BLaER1 treated with 17β-estradiol and CSF1 and Interleukin-3, amounts not matched to agents 10 nM and 100 nM (cell line): ENCODE measurements around the gene UMPS.

Experiments used
- H3K27ac ChIP-seq, 11 experiments: shearing (Covaris generic); formaldehyde crosslinking; 2 replicates each; pipeline ENCODE4 v1.8.1; 2022
- H3K27me3 ChIP-seq, 11 experiments: shearing (Covaris generic); formaldehyde crosslinking; 2 replicates each; pipeline ENCODE4 v1.8.1; 2022
- H3K36me3 ChIP-seq, 11 experiments: shearing (Covaris generic); formaldehyde crosslinking; 2 replicates each; pipeline ENCODE4 v1.8.1; 2022
- H3K4me1 ChIP-seq, 10 experiments: shearing (Covaris generic); formaldehyde crosslinking; 2 replicates each; pipeline ENCODE4 v1.8.1; 2022
- H3K4me2 ChIP-seq, 11 experiments: shearing (Covaris generic); formaldehyde crosslinking; 2 replicates each; pipeline ENCODE4 v1.8.1; 2022
- H3K4me3 ChIP-seq, 10 experiments: shearing (Covaris generic); formaldehyde crosslinking; 2 replicates each; pipeline ENCODE4 v1.8.1; 2022
- H3K9ac ChIP-seq, 11 experiments: shearing (Covaris generic); formaldehyde crosslinking; 2 replicates each; pipeline ENCODE4 v1.8.1; 2022
- H3K9me3 ChIP-seq, 11 experiments: shearing (Covaris generic); formaldehyde crosslinking; replicated peaks in 1 of 11; 2 replicates each; pipeline ENCODE4 v1.8.1; 2022
- H4K20me1 ChIP-seq, 11 experiments: shearing (Covaris generic); formaldehyde crosslinking; 2 replicates each; pipeline ENCODE4 v1.8.1; 2022
- Cebpa-rat ChIP-seq, 11 experiments: shearing (Covaris generic); IDR thresholded peaks; 2 replicates each; pipeline ENCODE4 v1.8.1; 2022

The UMPS gene

GRCh38 chr3:124760601-124761000 is 30.3 kb downstream of the UMPS start:
- no peak overlapping the region for H3K4me3 ChIP-seq
- no peak overlapping the region for H3K4me2 ChIP-seq
- H3K36me3 ChIP-seq: peaks cover 0 to 28% (median 0%) of the 10 kb centered on the region in 11 experiments; a peak in 5 of 22 replicates
- no peaks in the 10 kb centered on the region for H3K27me3 ChIP-seq
- no peak overlapping the region for H3K9ac ChIP-seq
- no peaks in the 10 kb centered on the region for H4K20me1 ChIP-seq
- H3K27ac ChIP-seq: no peak overlapping the region
- H3K9me3 ChIP-seq: no peaks in the 10 kb centered on the region
- TF ChIP-seq Cebpa-rat (IDR thresholded peaks at IDR 0.05): no peak
- H3K4me1 ChIP-seq: peaks cover 10 to 28% (median 21%) of the 10 kb centered on the region in 10 experiments

DNA sequence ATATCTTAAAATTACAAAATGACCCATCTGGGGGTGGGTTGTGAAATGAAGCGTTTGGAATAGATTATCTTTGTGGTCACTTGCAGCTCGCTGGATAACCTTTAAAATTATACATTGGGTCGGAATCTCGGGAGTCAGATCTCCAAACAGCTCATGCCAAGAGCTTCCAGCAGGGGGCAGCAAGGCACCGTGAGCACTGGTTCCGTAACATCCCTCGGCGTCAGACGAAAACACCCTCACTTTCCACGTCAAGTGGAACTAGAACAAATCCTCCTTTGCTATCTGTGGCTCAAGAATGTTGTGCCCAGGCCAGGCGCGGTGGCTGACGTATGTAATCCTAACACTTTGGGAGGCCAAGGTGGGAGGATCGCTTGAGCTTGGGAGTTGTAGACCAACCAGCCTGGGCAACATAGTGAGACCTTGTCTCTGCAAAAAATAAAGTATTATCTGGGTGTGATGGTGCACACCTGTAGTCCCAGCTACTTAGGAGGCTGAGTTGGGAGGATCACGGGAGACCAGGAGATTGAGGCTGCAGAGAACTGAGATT is 31.1 kb downstream of the UMPS start:
- Histone ChIP-seq H3K4me3 (no peak overlapping the region), H3K4me2 (peak overlapping the region; percentile 13 to 61 (median 44); a peak in 18 of 22 replicates), H4K20me1 (no peaks in the 10 kb centered on the region), H3K27ac (no peak overlapping the region), H3K9ac (no peak overlapping the region), H3K27me3 (no peaks in the 10 kb centered on the region), H3K9me3 (no peaks in the 10 kb centered on the region), H3K36me3 (peaks cover 0 to 35% (median 0%) of the 10 kb centered on the region in 11 experiments; a peak in 5 of 22 replicates), H3K4me1 (peaks cover 10 to 31% (median 23%) of the 10 kb centered on the region in 10 experiments)
- TF ChIP-seq Cebpa-rat (IDR thresholded peaks at IDR 0.05): no peak

DNA sequence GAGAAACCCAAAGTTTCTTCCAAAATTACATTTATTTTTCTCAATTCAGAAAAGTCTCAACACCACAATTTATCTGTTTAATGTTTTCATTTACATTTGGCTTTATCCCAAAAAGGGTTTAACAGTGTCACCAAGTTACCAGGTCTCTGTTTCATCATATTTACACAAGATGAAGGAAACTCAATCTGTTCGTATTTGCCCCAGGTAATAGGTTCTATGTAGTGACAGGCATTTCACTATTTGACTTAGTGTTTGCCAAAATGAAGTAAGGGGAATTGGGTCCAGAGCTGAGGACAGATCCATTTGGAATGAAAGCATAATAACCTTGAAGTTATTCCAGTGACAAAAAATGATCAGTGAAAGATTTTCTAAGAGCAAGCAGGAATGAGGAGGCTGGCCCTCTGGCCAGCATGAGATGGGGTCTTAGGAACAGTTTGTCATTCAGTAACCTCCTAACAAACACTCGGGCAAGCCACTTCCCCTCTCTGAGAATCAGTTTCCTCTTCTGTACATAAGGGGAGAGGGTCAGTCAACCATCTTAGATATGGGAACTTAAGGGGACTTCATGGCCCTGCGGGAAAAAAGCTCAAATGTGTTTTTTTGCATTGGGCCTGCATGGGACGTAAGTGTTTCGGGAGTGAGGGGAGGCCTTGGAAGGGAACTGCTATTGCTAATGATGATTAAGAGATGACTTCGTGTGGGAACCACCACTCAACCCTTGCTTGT is 31.8 kb downstream of the UMPS start:
- H3K27me3 ChIP-seq: no peaks in the 10 kb centered on the region
- no peak overlapping the region for H3K27ac ChIP-seq
- no peak for TF ChIP-seq Cebpa-rat (IDR thresholded peaks at IDR 0.05)
- H3K9me3 ChIP-seq: no peaks in the 10 kb centered on the region
- H3K4me3 ChIP-seq: no peak overlapping the region
- no peak overlapping the region for H3K9ac ChIP-seq
- H3K4me1 ChIP-seq: peaks cover 10 to 31% (median 23%) of the 10 kb centered on the region in 10 experiments
- H4K20me1 ChIP-seq: no peaks in the 10 kb centered on the region
- H3K36me3 ChIP-seq: peaks cover 0 to 43% (median 0%) of the 10 kb centered on the region in 11 experiments; a peak in 5 of 22 replicates
- H3K4me2 ChIP-seq: peak overlapping the region; percentile 15 to 61 (median 44); a peak in 14 of 22 replicates

GRCh38 chr3:124762661-124763011 is 32.4 kb downstream of the UMPS start:
- TF ChIP-seq Cebpa-rat (IDR thresholded peaks at IDR 0.05): no peak
- Histone ChIP-seq H3K36me3 (peaks cover 0 to 48% (median 0%) of the 10 kb centered on the region in 11 experiments; a peak in 5 of 22 replicates), H3K9me3 (no peaks in the 10 kb centered on the region), H3K27me3 (no peaks in the 10 kb centered on the region), H3K4me2 (peak overlapping the region in 10 of 11 experiments; percentile 15 to 61 (median 39); a peak in 8 of 22 replicates), H3K9ac (no peak overlapping the region), H3K27ac (no peak overlapping the region), H3K4me3 (no peak overlapping the region), H4K20me1 (no peaks in the 10 kb centered on the region), H3K4me1 (peaks cover 10 to 31% (median 23%) of the 10 kb centered on the region in 10 experiments)

- H3K9ac ChIP-seq: no peak overlapping the region
Measured at GRCh38 chr3:124763206-124763605, 33.0 kb downstream of the UMPS start.

DNA sequence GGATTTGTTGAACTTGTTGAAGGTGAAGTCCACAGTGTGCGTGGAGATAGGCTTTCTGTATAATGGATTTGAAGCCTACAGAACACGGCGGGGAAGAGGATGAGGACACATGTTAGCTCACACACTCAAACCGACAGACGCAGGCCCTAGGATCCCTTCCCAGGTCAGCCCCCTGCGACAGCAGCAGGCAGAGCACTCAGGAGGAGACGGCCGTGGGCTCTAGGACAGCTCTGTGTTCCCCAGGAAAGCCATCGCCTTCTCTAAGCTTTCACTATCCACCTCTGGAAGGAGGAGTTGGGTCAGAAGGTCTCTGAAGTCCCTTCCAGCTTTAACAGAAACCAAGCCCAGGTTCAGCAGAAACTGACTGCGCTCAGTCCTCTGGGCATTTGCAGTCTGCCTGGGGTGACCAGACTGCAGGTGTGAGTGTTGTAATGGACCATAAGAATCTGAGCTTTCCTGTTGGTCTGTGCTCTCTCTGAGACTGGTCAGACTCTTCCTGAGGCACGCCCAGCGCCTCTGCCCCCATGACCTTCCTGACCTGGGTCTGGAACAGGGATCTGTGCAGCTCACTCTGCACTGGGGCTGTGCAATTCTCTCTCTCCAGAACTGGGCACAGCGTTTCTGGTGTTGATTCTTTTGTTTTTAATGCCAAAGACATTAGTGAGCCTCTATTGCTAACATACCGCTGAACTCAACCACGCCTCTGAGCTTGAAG is 33.5 kb downstream of the UMPS start:
- H3K4me3 ChIP-seq: no peak overlapping the region
- no peak overlapping the region for H3K9ac ChIP-seq
- H3K27ac ChIP-seq: no peak overlapping the region
- TF ChIP-seq Cebpa-rat (IDR thresholded peaks at IDR 0.05): no peak
- no peak overlapping the region for H3K4me2 ChIP-seq
- peaks cover 10 to 31% (median 23%) of the 10 kb centered on the region in 10 experiments for H3K4me1 ChIP-seq
- peaks cover 0 to 60% (median 0%) of the 10 kb centered on the region in 11 experiments; a peak in 5 of 22 replicates for H3K36me3 ChIP-seq
- H3K9me3 ChIP-seq: no peaks in the 10 kb centered on the region
- H4K20me1 ChIP-seq: no peaks in the 10 kb centered on the region
- H3K27me3 ChIP-seq: no peaks in the 10 kb centered on the region

More at GRCh38 chr3:124763206-124763605, 33.0 kb downstream of the UMPS start:
- H3K36me3 ChIP-seq: peaks cover 0 to 54% (median 0%) of the 10 kb centered on the region in 11 experiments; a peak in 5 of 22 replicates
- no peaks in the 10 kb centered on the region for H4K20me1 ChIP-seq
- no peaks in the 10 kb centered on the region for H3K27me3 ChIP-seq
- no peak overlapping the region for H3K27ac ChIP-seq
- H3K4me3 ChIP-seq: no peak overlapping the region
- H3K4me1 ChIP-seq: peaks cover 10 to 31% (median 23%) of the 10 kb centered on the region in 10 experiments
- no peak overlapping the region; a peak in 1 of 22 replicates for H3K4me2 ChIP-seq
- no peaks in the 10 kb centered on the region for H3K9me3 ChIP-seq
- no peak for TF ChIP-seq Cebpa-rat (IDR thresholded peaks at IDR 0.05)

GRCh38 chr3:124764746-124765145 is 34.5 kb downstream of the UMPS start:
- no peaks in the 10 kb centered on the region for H3K9me3 ChIP-seq
- H4K20me1 ChIP-seq: no peaks in the 10 kb centered on the region
- peaks cover 0 to 67% (median 0%) of the 10 kb centered on the region in 11 experiments; a peak in 6 of 22 replicates for H3K36me3 ChIP-seq
- H3K4me1 ChIP-seq: peaks cover 10 to 31% (median 23%) of the 10 kb centered on the region in 10 experiments
- peak overlapping the region in 2 of 11 experiments; percentile 14 to 41; a peak in 1 of 22 replicates for H3K4me2 ChIP-seq
- no peaks in the 10 kb centered on the region for H3K27me3 ChIP-seq
- H3K9ac ChIP-seq: no peak overlapping the region
- TF ChIP-seq Cebpa-rat (IDR thresholded peaks at IDR 0.05): no peak
- no peak overlapping the region for H3K27ac ChIP-seq
- no peak overlapping the region for H3K4me3 ChIP-seq

DNA sequence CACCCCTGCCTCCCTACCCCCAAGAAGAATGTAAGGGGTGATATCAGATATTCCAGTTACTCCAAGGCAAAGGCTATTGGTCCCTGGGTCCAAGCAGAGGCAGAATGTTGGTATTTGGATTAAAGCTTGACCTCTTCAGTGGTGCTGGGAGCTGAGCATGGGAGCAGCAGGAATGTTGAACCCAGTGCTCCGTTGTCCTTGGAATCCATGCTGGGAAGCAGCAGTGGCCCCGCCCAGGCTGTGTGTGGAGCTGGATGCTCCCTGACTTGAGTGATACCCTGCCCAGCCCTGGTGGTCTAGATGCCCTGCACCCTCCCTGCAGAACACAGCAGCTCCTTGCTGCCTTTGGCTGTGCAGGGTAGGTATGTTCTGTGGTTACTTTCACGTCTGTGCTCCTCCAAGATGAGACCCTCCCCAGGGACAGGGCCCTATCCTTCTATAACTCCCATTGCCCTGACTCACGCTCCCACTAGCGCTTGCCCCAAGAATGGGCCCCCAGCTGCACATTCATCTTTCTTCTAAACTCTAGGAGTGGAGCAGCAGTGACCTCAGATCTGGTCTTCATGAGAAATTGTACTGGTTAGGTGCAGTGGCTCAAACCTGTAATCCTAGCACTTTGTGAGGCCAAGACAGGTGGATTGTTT is 35.1 kb downstream of the UMPS start:
- H3K9ac ChIP-seq: no peak overlapping the region
- peaks cover 10 to 31% (median 23%) of the 10 kb centered on the region in 10 experiments for H3K4me1 ChIP-seq
- H3K4me3 ChIP-seq: no peak overlapping the region
- no peak for TF ChIP-seq Cebpa-rat (IDR thresholded peaks at IDR 0.05)
- no peaks in the 10 kb centered on the region for H3K27me3 ChIP-seq
- no peaks in the 10 kb centered on the region for H4K20me1 ChIP-seq
- peak overlapping the region in 6 of 11 experiments; percentile 6 to 41 (median 16); a peak in 7 of 22 replicates for H3K4me2 ChIP-seq
- H3K27ac ChIP-seq: no peak overlapping the region
- H3K36me3 ChIP-seq: peaks cover 0 to 73% (median 0%) of the 10 kb centered on the region in 11 experiments; a peak in 6 of 22 replicates
- no peaks in the 10 kb centered on the region for H3K9me3 ChIP-seq
